OCI-LY7 (cell line): ENCODE data around the gene TMEM184A. TPM values are rescaled to one million over a fixed set of nuclear protein-coding genes. Genes with fewer than 3 reads are reported as not detected.

ENCODE experiments used
- BruUV-seq: library from RNA; stranded (reverse); fragments of 400-500 nt; replicated peaks from 2 replicates; lab custom pipeline; 2021; lab: Mats Ljungman, UMichigan
- CTCF ChIA-PET: fragments of 300-600 bp; sonication (Branson Sonifier 250); formaldehyde crosslinking; loops from one replicate; lab custom pipeline; 2022; ENCODE audit warnings: antibody characterized with exemption; ENCODE audit not compliant: unreplicated experiment; lab: Charles Lee
- POLR2A ChIA-PET: fragments of 300-600 bp; sonication (Branson Sonifier 250); formaldehyde crosslinking; loops from one replicate; lab custom pipeline; 2022; ENCODE audit warnings: antibody characterized with exemption; lab: Charles Lee
- DNase-seq: peaks from one replicate; pipeline ENCODE4 v3.0.0-alpha.2; 2015; ENCODE audit warnings: low spot score
- H2AFZ ChIP-seq: fragments of 200-600 bp; sonication (generic), shearing (Covaris generic); 2 replicates; pipeline ENCODE4 v1.6.1; 2014; ENCODE audit warnings: mild to moderate bottlenecking, antibody characterized with exemption, low read length, moderate library complexity
- H3K27ac ChIP-seq: fragments of 200-600 bp; sonication (generic); 2 replicates; pipeline ENCODE4 v1.5.1; 2014; ENCODE audit warnings: mixed run types, low read depth, mild to moderate bottlenecking, moderate library complexity, low read length, inconsistent platforms; ENCODE audit not compliant: poor library complexity, severe bottlenecking
- H3K36me3 ChIP-seq: fragments of 200-600 bp; sonication (generic); 2 replicates; pipeline ENCODE4 v1.6.1; 2014; ENCODE audit warnings: mild to moderate bottlenecking, antibody characterized with exemption, low read length, moderate library complexity, mixed read lengths; ENCODE audit not compliant: insufficient read depth
- H3K4me1 ChIP-seq: fragments of 200-600 bp; sonication (generic); 2 replicates; pipeline ENCODE4 v1.5.1; 2014; ENCODE audit warnings: mild to moderate bottlenecking, low read length; ENCODE audit not compliant: insufficient read depth, poor library complexity, severe bottlenecking
- H3K4me2 ChIP-seq: fragments of 200-600 bp; sonication (generic); 2 replicates; pipeline ENCODE4 v1.6.1; 2014; ENCODE audit warnings: mild to moderate bottlenecking, low read length
- H3K4me3 ChIP-seq: fragments of 200-600 bp; sonication (generic); 2 replicates; pipeline ENCODE4 v1.5.1; 2014; ENCODE audit warnings: mild to moderate bottlenecking, low read depth, low read length; ENCODE audit not compliant: poor library complexity, severe bottlenecking
- H3K79me2 ChIP-seq: fragments of 200-600 bp; sonication (generic); 2 replicates; pipeline ENCODE4 v1.6.1; 2016; ENCODE audit warnings: low read depth, mild to moderate bottlenecking, low read length, moderate library complexity, mixed read lengths; ENCODE audit not compliant: insufficient read depth
- H3K9me2 ChIP-seq: fragments of 200-600 bp; sonication (generic); 2 replicates; pipeline ENCODE4 v1.6.1; 2016; ENCODE audit warnings: mild to moderate bottlenecking, low read length, mixed read lengths; ENCODE audit not compliant: insufficient read depth
- H3K9me3 ChIP-seq: fragments of 200-600 bp; sonication (generic); 2 replicates; pipeline ENCODE4 v1.6.1; 2014; ENCODE audit warnings: mild to moderate bottlenecking, mixed run types, low read length, mixed read lengths
- H4K20me1 ChIP-seq: fragments of 200-600 bp; sonication (generic); 2 replicates; pipeline ENCODE4 v1.6.1; 2014; ENCODE audit warnings: mild to moderate bottlenecking, antibody characterized with exemption, low read length, moderate library complexity, mixed read lengths; ENCODE audit not compliant: insufficient read depth
- CTCF ChIP-seq: fragments of 200-600 bp; sonication (generic); conservative IDR thresholded peaks from 2 replicates; pipeline ENCODE4 v1.5.1; 2014; ENCODE audit warnings: mild to moderate bottlenecking, antibody characterized with exemption, low read length, moderate library complexity, mixed read lengths
- EZH2phosphoT487 ChIP-seq: fragments of 200-600 bp; sonication (generic); IDR thresholded peaks from 2 replicates; pipeline ENCODE4 v1.6.1; 2018; ENCODE audit warnings: low read depth, borderline replicate concordance, mild to moderate bottlenecking, mixed run types, antibody characterized with exemption, low read length, moderate library complexity, mixed read lengths
- intact Hi-C: fragments of 100-400 bp; cut with micrococcal nuclease; formaldehyde crosslinking; loops from one replicate; pipeline ENCODE4 v1.10.0; 2022; ENCODE audit not compliant: unreplicated experiment
- total RNA-seq, 2 experiments: library from RNA; depleted of rRNA in 1 of 2; stranded (reverse); fragments of >200 nt in 1 of 2; shearing (Covaris generic) in 1 of 2; gene quantifications; 2 replicates each; pipeline ENCODE4 v1.2.3, GENCODE V29; 2014 to 2022

The TMEM184A gene
- total RNA-seq, 2 experiments from 2014 or later, result 0.19 TPM; not detected in 1

DNA sequence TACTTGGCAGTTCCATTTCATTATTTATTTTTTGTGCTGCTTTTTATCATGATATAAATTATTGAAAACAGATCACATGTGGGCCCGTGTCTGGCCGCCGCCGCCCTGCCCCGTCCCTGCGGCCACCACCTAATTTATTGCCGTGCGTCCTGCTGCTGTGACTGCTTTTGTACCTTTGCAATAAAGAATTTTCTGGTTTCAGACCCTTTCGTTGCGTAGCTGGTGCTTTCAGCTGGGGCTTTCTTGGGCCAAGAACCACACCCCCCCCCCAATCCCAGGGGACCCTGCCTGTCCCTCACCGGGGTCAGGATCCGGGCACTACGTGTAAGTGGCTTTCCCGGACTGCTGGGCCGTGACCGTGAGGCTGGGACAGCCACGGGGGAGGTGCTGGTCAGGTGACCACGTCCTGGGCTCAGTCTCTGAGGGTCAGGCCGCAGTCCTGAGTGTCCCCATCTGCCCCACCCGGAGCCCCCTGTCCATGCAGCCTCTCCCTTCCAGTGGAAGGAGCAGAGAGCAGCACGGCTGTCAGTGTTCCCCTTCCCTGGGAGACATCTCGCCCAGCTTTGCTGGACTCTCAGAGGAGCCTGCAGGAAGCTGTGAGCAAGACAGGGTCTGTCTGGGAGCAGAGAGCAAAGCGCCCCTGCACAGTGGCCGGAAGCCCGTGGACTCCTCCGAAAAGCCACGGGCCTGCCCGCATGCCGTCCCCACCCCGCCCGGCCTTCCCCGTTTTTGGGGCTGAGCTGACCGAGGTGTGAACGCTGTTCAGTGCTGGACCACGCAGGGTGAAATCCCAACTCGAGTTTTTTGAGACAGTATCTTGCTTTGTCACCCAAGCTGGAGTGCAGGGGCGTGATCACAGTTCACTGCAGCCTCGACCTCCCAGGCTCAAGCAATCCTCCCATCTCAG is 12.9 kb downstream of the TMEM184A start:
- CTCF ChIA-PET, result no interaction called here
- Histone ChIP-seq H2AFZ (no peak overlapping the region), H3K9me2 (no peaks in the 10 kb centered on the region), H3K9me3 (no peaks in the 10 kb centered on the region), H3K36me3 (peaks cover 52% of the 10 kb centered on the region), H3K4me1 (no peaks in the 10 kb centered on the region), H3K27ac (no peak overlapping the region), H4K20me1 (no peaks in the 10 kb centered on the region), H3K79me2 (no peaks in the 10 kb centered on the region), H3K4me3 (no peak overlapping the region), H3K4me2 (no peak overlapping the region)
- no peak for DNase-seq
- POLR2A ChIA-PET, result no interaction called here
- intact Hi-C loops, result no loop called here
- BruUV-seq, result no TSS peak
- no peak for TF ChIP-seq EZH2phosphoT487

DNA sequence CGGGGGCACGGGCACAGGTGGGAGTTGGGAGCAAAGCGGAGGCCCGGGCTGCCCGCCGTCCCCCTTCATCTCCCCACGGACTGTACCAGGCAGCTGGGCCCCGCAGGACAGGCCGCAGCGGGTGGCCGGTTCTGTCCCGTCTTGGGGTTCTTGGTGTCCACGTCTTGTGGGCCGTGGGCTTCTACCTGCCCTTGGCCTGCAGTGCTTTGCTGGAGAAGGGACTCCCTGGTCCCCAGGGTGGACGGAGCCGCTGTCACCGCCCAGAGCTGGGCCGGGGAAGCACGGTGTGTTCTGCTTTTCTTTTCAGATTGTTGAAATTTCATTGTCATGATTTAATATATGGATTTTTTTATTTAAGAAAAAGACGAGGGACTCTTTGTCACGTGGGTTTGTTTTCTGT is 13.7 kb downstream of the TMEM184A start:
- no TSS peak for BruUV-seq

More for the DNA sequence above, 13.7 kb downstream of the TMEM184A start:
- POLR2A ChIA-PET, result no interaction called here
- no peak for DNase-seq
- CTCF ChIA-PET, result no interaction called here
- Histone ChIP-seq H3K9me3 (no peaks in the 10 kb centered on the region), H4K20me1 (no peaks in the 10 kb centered on the region; the same call in 1 of the 2 replicates), H3K4me1 (no peaks in the 10 kb centered on the region), H3K9me2 (no peaks in the 10 kb centered on the region), H3K79me2 (no peaks in the 10 kb centered on the region; the same call in 1 of the 2 replicates), H3K4me3 (no peak overlapping the region), H2AFZ (no peak overlapping the region), H3K27ac (no peak overlapping the region), H3K36me3 (peaks cover 60% of the 10 kb centered on the region), H3K4me2 (no peak overlapping the region)
- TF ChIP-seq EZH2phosphoT487 (no peak), CTCF (no peak)
- intact Hi-C loops, result no loop called here
